WTC11 (cell line): Measurements from ENCODE around the gene UNC93B1. TPM values are rescaled to one million over a fixed set of nuclear protein-coding genes. Genes with fewer than 3 reads are reported as not detected.

Source experiments
- ATAC-seq: fragments of 200-7000 bp; cut with Tn5 transposase; 2 replicates; pipeline ENCODE4 v1.10.0; 2021; ENCODE audit warnings: mild to moderate bottlenecking, moderate library complexity
- CTCF ChIA-PET: fragments of 300-600 bp; sonication (Branson Sonifier 250); formaldehyde crosslinking; loops from one replicate; lab custom pipeline; 2021; ENCODE audit warnings: antibody characterized with exemption; lab: Charles Lee
- POLR2A ChIA-PET: fragments of 350-600 bp; sonication (Branson Sonifier 250); formaldehyde crosslinking; loops from one replicate; lab custom pipeline; 2021; ENCODE audit warnings: antibody characterized with exemption; lab: Charles Lee
- DNase-seq: peaks from one replicate; pipeline ENCODE4 v3.0.0; 2021; ENCODE audit warnings: low spot score
- H3K27ac Mint-ChIP-seq: 2 replicates; pipeline ENCODE4 v1.8.0; 2021; ENCODE audit warnings: mixed read lengths
- H3K27me3 Mint-ChIP-seq: 2 replicates; pipeline ENCODE4 v1.8.0; 2021; ENCODE audit warnings: low read depth, mild to moderate bottlenecking, moderate library complexity, mixed read lengths
- H3K36me3 Mint-ChIP-seq: 2 replicates; pipeline ENCODE4 v1.8.0; 2021; ENCODE audit warnings: mixed read lengths
- H3K4me1 Mint-ChIP-seq: 2 replicates; pipeline ENCODE4 v1.8.0; 2022; ENCODE audit warnings: mixed read lengths
- H3K4me3 Mint-ChIP-seq: 2 replicates; pipeline ENCODE4 v1.8.0; 2021; ENCODE audit warnings: mild to moderate bottlenecking, moderate library complexity, mixed read lengths
- H3K9me3 Mint-ChIP-seq: 2 replicates; pipeline ENCODE4 v1.8.0; 2021; ENCODE audit warnings: mixed read lengths
- ATF1 ChIP-seq: sonication (generic); formaldehyde crosslinking; IDR thresholded peaks from 2 replicates; pipeline ENCODE4 v1.8.1; 2023; ENCODE audit warnings: mild to moderate bottlenecking, moderate library complexity, missing genetic modification reagents
- CBFB ChIP-seq: sonication (generic); formaldehyde crosslinking; IDR thresholded peaks from 2 replicates; pipeline ENCODE4 v1.8.1; 2022; ENCODE audit warnings: mild to moderate bottlenecking, low read depth, missing genetic modification reagents
- CREM ChIP-seq: sonication (generic); formaldehyde crosslinking; IDR thresholded peaks from 2 replicates; pipeline ENCODE4 v1.8.1; 2022; ENCODE audit warnings: mild to moderate bottlenecking, missing genetic modification reagents, moderate library complexity
- FOXK1 ChIP-seq: sonication (generic); formaldehyde crosslinking; IDR thresholded peaks from 2 replicates; pipeline ENCODE4 v1.8.0; 2022; ENCODE audit warnings: mild to moderate bottlenecking, moderate library complexity, missing genetic modification reagents
- MXD4 ChIP-seq: fragments of 250-450 bp; sonication (Bioruptor Pico); IDR thresholded peaks from 2 replicates; pipeline ENCODE4 v1.8.0; 2021; ENCODE audit warnings: mild to moderate bottlenecking, moderate library complexity, borderline replicate concordance
- NFYB ChIP-seq: sonication (generic); formaldehyde crosslinking; conservative IDR thresholded peaks from 2 replicates; pipeline ENCODE4 v1.8.0; 2022; ENCODE audit warnings: low read depth, missing genetic modification reagents
- NR2C2 ChIP-seq: sonication (generic); formaldehyde crosslinking; IDR thresholded peaks from 2 replicates; pipeline ENCODE4 v1.8.0; 2022; ENCODE audit warnings: mild to moderate bottlenecking, missing genetic modification reagents
- SP1 ChIP-seq: sonication (generic); formaldehyde crosslinking; conservative IDR thresholded peaks from 2 replicates; pipeline ENCODE4 v1.8.1; 2022; ENCODE audit warnings: missing genetic modification reagents
- TCF7 ChIP-seq: sonication (generic); formaldehyde crosslinking; IDR thresholded peaks from 2 replicates; pipeline ENCODE4 v1.8.0; 2022; ENCODE audit warnings: mild to moderate bottlenecking, low read depth, missing genetic modification reagents, moderate library complexity
- ZNF138 ChIP-seq: sonication (generic); formaldehyde crosslinking; conservative IDR thresholded peaks from 2 replicates; pipeline ENCODE4 v1.8.1; 2022; ENCODE audit warnings: mild to moderate bottlenecking, moderate library complexity, missing genetic modification reagents
- ZNF219 ChIP-seq: sonication (generic); formaldehyde crosslinking; IDR thresholded peaks from 2 replicates; pipeline ENCODE4 v1.8.0; 2023; ENCODE audit warnings: missing genetic modification reagents, mild to moderate bottlenecking, borderline replicate concordance
- ZNF396 ChIP-seq: fragments of 250-450 bp; sonication (Bioruptor Pico); IDR thresholded peaks from 2 replicates; pipeline ENCODE4 v1.8.0; 2021; ENCODE audit warnings: mild to moderate bottlenecking, moderate library complexity, borderline replicate concordance
- total RNA-seq: library from RNA; stranded (reverse); gene quantifications from 3 replicates; pipeline ENCODE4 v1.2.3, GENCODE V29; 2021
- TF ChIP-seq, protein P1 (sequence below): fragments of 250-450 bp; sonication (Bioruptor Pico); IDR thresholded peaks from 2 replicates; pipeline ENCODE4 v1.9.0; 2021; ENCODE audit warnings: mild to moderate bottlenecking
- TF ChIP-seq, protein P2 (sequence below): fragments of 250-450 bp; sonication (Bioruptor Pico); IDR thresholded peaks from 2 replicates; pipeline ENCODE4 v1.8.0; 2021; ENCODE audit warnings: mild to moderate bottlenecking
- TF ChIP-seq, protein P3 (sequence below): sonication (generic); formaldehyde crosslinking; conservative IDR thresholded peaks from 2 replicates; pipeline ENCODE4 v1.8.1; 2022; ENCODE audit warnings: mild to moderate bottlenecking, missing genetic modification reagents
- TF ChIP-seq, protein P4 (sequence below): sonication (generic); formaldehyde crosslinking; IDR thresholded peaks from 2 replicates; pipeline ENCODE4 v1.8.0; 2023; ENCODE audit warnings: mild to moderate bottlenecking, missing genetic modification reagents
- TF ChIP-seq, protein P5 (sequence below): fragments of 250-450 bp; sonication (Bioruptor Pico); IDR thresholded peaks from 2 replicates; pipeline ENCODE4 v1.9.0; 2021; ENCODE audit warnings: moderate library complexity, mild to moderate bottlenecking, inconsistent platforms, borderline replicate concordance
- TF ChIP-seq, protein P6 (sequence below): sonication (generic); formaldehyde crosslinking; IDR thresholded peaks from 2 replicates; pipeline ENCODE4 v1.8.1; 2023; ENCODE audit warnings: mild to moderate bottlenecking, moderate library complexity, missing genetic modification reagents
- TF ChIP-seq, protein P7 (sequence below): sonication (generic); formaldehyde crosslinking; IDR thresholded peaks from 2 replicates; pipeline ENCODE4 v1.8.1; 2022; ENCODE audit warnings: mild to moderate bottlenecking, missing genetic modification reagents, moderate library complexity, borderline replicate concordance

UNC93B1 gene
- total RNA-seq, 1 experiment from 2014 or later, result 27.9 TPM

DNA sequence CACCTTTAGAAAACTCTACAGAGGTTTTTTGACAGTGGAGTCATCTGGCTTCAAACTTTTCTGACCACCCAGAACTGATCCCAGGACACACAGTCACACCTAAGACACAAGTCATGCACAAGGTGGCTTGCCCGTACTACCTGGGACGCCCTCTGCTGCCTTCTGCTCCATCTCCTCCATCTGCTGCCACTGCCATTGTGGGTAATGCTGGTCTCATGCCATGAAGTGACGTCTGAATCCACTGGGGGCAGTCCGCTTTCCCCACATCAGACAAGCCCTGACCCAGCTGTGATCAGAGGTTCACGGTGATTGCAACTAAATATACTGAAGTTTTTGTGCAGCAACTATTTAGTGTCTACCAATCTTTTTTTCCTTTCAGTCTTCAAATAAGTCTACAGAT lies 21.1 kb upstream of the UNC93B1 start:
- H3K9me3 Mint-ChIP-seq, result no peaks in the 10 kb centered on the region
- H3K27me3 Mint-ChIP-seq, result no peaks in the 10 kb centered on the region
- H3K27ac Mint-ChIP-seq, result no peak overlapping the region
- H3K4me1 Mint-ChIP-seq, result peaks cover 20% of the 10 kb centered on the region
- no peak for DNase-seq
- TF ChIP-seq ZNF138 (CRISPR knock-in tag), result no peak
- CTCF ChIA-PET, result interaction anchor here (0.8 to 1.8 kb wide), 4 partner anchors 11 to 69 kb away, joined by 3 to 5 read pairs (median 4); partner anchors contain the start of gene ALDH3B1
- POLR2A ChIA-PET, result no interaction called here
- ATAC-seq, result peak; percentile 15; the same call in 1 of the 2 replicates
- H3K36me3 Mint-ChIP-seq, result no peaks in the 10 kb centered on the region
- no peak overlapping the region for H3K4me3 Mint-ChIP-seq

DNA sequence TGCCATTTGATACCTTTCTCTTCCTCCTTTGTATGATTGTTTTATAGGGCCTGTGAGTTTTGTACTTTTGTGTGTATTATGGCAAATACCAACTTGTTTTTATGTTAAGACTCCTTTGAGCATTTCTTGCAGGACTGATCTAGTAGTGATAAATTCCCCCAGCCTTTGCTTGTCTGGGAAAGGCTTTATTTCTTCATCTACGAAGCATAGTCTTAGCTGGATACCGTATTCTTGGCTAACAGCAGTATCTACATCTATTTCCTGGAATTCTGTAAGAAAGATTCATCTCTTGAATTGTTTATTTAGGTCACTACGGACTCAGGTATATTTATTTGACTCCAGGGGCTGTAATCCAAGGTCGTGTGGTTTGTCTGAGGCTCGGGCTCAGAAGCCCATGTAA lies 20.6 kb upstream of the UNC93B1 start:
- H3K27me3 Mint-ChIP-seq, result no peaks in the 10 kb centered on the region
- no peak overlapping the region for H3K27ac Mint-ChIP-seq
- H3K4me3 Mint-ChIP-seq, result no peak overlapping the region
- no peaks in the 10 kb centered on the region for H3K36me3 Mint-ChIP-seq
- no peaks in the 10 kb centered on the region for H3K9me3 Mint-ChIP-seq
- ChIA-PET CTCF (interaction anchor here (1.5 to 1.8 kb wide), 2 partner anchors 14 to 69 kb away, joined by 4 read pairs; partner anchors contain the start of gene ALDH3B1), POLR2A (no interaction called here)
- DNase-seq (no peak), ATAC-seq (no peak)
- H3K4me1 Mint-ChIP-seq, result peaks cover 18% of the 10 kb centered on the region
- TF ChIP-seq, protein P1, sequence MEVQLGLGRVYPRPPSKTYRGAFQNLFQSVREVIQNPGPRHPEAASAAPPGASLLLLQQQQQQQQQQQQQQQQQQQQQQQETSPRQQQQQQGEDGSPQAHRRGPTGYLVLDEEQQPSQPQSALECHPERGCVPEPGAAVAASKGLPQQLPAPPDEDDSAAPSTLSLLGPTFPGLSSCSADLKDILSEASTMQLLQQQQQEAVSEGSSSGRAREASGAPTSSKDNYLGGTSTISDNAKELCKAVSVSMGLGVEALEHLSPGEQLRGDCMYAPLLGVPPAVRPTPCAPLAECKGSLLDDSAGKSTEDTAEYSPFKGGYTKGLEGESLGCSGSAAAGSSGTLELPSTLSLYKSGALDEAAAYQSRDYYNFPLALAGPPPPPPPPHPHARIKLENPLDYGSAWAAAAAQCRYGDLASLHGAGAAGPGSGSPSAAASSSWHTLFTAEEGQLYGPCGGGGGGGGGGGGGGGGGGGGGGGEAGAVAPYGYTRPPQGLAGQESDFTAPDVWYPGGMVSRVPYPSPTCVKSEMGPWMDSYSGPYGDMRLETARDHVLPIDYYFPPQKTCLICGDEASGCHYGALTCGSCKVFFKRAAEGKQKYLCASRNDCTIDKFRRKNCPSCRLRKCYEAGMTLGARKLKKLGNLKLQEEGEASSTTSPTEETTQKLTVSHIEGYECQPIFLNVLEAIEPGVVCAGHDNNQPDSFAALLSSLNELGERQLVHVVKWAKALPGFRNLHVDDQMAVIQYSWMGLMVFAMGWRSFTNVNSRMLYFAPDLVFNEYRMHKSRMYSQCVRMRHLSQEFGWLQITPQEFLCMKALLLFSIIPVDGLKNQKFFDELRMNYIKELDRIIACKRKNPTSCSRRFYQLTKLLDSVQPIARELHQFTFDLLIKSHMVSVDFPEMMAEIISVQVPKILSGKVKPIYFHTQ, result no peak
- TF ChIP-seq MXD4 (CRISPR knock-in tag), result no peak
- no peak for TF ChIP-seq CBFB
- no peak for TF ChIP-seq SP1
- TF ChIP-seq, protein P2, sequence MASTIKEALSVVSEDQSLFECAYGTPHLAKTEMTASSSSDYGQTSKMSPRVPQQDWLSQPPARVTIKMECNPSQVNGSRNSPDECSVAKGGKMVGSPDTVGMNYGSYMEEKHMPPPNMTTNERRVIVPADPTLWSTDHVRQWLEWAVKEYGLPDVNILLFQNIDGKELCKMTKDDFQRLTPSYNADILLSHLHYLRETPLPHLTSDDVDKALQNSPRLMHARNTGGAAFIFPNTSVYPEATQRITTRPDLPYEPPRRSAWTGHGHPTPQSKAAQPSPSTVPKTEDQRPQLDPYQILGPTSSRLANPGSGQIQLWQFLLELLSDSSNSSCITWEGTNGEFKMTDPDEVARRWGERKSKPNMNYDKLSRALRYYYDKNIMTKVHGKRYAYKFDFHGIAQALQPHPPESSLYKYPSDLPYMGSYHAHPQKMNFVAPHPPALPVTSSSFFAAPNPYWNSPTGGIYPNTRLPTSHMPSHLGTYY, result no peak
- no peak for TF ChIP-seq TCF7 (CRISPR knock-in tag)
- TF ChIP-seq, protein P3, sequence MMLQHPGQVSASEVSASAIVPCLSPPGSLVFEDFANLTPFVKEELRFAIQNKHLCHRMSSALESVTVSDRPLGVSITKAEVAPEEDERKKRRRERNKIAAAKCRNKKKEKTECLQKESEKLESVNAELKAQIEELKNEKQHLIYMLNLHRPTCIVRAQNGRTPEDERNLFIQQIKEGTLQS (CRISPR knock-in tag), result no peak
- TF ChIP-seq, protein P4, sequence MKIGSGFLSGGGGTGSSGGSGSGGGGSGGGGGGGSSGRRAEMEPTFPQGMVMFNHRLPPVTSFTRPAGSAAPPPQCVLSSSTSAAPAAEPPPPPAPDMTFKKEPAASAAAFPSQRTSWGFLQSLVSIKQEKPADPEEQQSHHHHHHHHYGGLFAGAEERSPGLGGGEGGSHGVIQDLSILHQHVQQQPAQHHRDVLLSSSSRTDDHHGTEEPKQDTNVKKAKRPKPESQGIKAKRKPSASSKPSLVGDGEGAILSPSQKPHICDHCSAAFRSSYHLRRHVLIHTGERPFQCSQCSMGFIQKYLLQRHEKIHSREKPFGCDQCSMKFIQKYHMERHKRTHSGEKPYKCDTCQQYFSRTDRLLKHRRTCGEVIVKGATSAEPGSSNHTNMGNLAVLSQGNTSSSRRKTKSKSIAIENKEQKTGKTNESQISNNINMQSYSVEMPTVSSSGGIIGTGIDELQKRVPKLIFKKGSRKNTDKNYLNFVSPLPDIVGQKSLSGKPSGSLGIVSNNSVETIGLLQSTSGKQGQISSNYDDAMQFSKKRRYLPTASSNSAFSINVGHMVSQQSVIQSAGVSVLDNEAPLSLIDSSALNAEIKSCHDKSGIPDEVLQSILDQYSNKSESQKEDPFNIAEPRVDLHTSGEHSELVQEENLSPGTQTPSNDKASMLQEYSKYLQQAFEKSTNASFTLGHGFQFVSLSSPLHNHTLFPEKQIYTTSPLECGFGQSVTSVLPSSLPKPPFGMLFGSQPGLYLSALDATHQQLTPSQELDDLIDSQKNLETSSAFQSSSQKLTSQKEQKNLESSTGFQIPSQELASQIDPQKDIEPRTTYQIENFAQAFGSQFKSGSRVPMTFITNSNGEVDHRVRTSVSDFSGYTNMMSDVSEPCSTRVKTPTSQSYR (CRISPR knock-in tag), result no peak
- TF ChIP-seq, protein P5, sequence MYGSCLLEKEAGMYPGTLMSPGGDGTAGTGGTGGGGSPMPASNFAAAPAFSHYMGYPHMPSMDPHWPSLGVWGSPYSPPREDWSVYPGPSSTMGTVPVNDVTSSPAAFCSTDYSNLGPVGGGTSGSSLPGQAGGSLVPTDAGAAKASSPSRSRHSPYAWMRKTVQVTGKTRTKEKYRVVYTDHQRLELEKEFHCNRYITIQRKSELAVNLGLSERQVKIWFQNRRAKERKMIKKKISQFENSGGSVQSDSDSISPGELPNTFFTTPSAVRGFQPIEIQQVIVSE, result no peak
- no peak for TF ChIP-seq ZNF219 (CRISPR knock-in tag)
- TF ChIP-seq ATF1, result no peak
- TF ChIP-seq NFYB, result no peak
- no peak for TF ChIP-seq NR2C2 (CRISPR knock-in tag)
- TF ChIP-seq, protein P6, sequence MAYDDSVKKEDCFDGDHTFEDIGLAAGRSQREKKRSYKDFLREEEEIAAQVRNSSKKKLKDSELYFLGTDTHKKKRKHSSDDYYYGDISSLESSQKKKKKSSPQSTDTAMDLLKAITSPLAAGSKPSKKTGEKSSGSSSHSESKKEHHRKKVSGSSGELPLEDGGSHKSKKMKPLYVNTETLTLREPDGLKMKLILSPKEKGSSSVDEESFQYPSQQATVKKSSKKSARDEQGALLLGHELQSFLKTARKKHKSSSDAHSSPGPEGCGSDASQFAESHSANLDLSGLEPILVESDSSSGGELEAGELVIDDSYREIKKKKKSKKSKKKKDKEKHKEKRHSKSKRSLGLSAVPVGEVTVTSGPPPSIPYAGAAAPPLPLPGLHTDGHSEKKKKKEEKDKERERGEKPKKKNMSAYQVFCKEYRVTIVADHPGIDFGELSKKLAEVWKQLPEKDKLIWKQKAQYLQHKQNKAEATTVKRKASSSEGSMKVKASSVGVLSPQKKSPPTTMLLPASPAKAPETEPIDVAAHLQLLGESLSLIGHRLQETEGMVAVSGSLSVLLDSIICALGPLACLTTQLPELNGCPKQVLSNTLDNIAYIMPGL (CRISPR knock-in tag), result no peak
- TF ChIP-seq ZNF396 (CRISPR knock-in tag), result no peak
- no peak for TF ChIP-seq FOXK1 (CRISPR knock-in tag)
- TF ChIP-seq CREM (CRISPR knock-in tag), result no peak
- TF ChIP-seq, protein P7, sequence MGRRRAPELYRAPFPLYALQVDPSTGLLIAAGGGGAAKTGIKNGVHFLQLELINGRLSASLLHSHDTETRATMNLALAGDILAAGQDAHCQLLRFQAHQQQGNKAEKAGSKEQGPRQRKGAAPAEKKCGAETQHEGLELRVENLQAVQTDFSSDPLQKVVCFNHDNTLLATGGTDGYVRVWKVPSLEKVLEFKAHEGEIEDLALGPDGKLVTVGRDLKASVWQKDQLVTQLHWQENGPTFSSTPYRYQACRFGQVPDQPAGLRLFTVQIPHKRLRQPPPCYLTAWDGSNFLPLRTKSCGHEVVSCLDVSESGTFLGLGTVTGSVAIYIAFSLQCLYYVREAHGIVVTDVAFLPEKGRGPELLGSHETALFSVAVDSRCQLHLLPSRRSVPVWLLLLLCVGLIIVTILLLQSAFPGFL, result no peak
